MM.1S (cell line): ENCODE data around the gene C2orf42.
A peak's percentile ranks its signal among the peaks of the same experiment; 100 is the strongest.
"Not testable (repeated sequence)": the region's sequence is repeated elsewhere in the genome, so short reads cannot be mapped to it uniquely, and the experiment has no call there.

Experiments used
- DNase-seq: peaks from one replicate; pipeline ENCODE4 v3.0.0-alpha.2; 2015
- H2AFZ ChIP-seq: fragments of 300-600 bp; sonication (generic); 2 replicates; pipeline ENCODE4 v1.6.0; 2016; ENCODE audit warnings: antibody characterized with exemption, low read length
- H3F3A ChIP-seq: fragments of 300-600 bp; sonication (generic); 2 replicates; pipeline ENCODE4 v1.6.1; 2016; ENCODE audit warnings: mild to moderate bottlenecking, antibody characterized with exemption, low read length, moderate library complexity, mixed read lengths; ENCODE audit not compliant: insufficient read depth
- H3K27ac ChIP-seq: fragments of 300-600 bp; sonication (generic); 2 replicates; pipeline ENCODE4 v1.5.1; 2016; ENCODE audit warnings: mild to moderate bottlenecking, low read length
- H3K27me3 ChIP-seq: fragments of 300-600 bp; sonication (generic); replicated peaks from 2 replicates; pipeline ENCODE4 v1.6.0; 2016; ENCODE audit warnings: low read length; ENCODE audit not compliant: insufficient read depth
- H3K36me3 ChIP-seq: fragments of 300-600 bp; sonication (generic); replicated peaks from 2 replicates; pipeline ENCODE4 v1.6.1; 2016; ENCODE audit warnings: mild to moderate bottlenecking, low read length, mixed read lengths; ENCODE audit not compliant: insufficient read depth
- H3K4me1 ChIP-seq: fragments of 300-600 bp; sonication (generic); 2 replicates; pipeline ENCODE4 v1.6.1; 2016; ENCODE audit warnings: low read length, mixed read lengths
- H3K4me2 ChIP-seq: fragments of 300-600 bp; sonication (generic); 2 replicates; pipeline ENCODE4 v1.6.0; 2016; ENCODE audit warnings: low read depth, low read length
- H3K4me3 ChIP-seq: fragments of 300-600 bp; sonication (generic); 2 replicates; pipeline ENCODE4 v1.5.1; 2016; ENCODE audit warnings: low read length, mixed read lengths
- H3K79me2 ChIP-seq: fragments of 300-600 bp; sonication (generic); 2 replicates; pipeline ENCODE4 v1.6.1; 2016; ENCODE audit warnings: mixed run types, low read length, mixed read lengths
- H3K9ac ChIP-seq: fragments of 300-600 bp; sonication (generic); 2 replicates; pipeline ENCODE4 v1.6.1; 2016; ENCODE audit warnings: low read length, mixed read lengths
- H3K9me2 ChIP-seq: fragments of 300-600 bp; sonication (generic); replicated peaks from 2 replicates; pipeline ENCODE4 v1.6.1; 2016; ENCODE audit warnings: mild to moderate bottlenecking, low read length, mixed read lengths; ENCODE audit not compliant: insufficient read depth
- H3K9me3 ChIP-seq: fragments of 300-600 bp; sonication (generic); replicated peaks from 2 replicates; pipeline ENCODE4 v1.6.1; 2016; ENCODE audit warnings: mild to moderate bottlenecking, low read length, mixed read lengths; ENCODE audit not compliant: insufficient read depth
- H4K20me1 ChIP-seq: fragments of 300-600 bp; sonication (generic); 2 replicates; pipeline ENCODE4 v1.6.1; 2016; ENCODE audit warnings: mild to moderate bottlenecking, low read length, moderate library complexity, mixed read lengths; ENCODE audit not compliant: insufficient read depth
- CTCF ChIP-seq: fragments of 300-600 bp; sonication (generic); IDR thresholded peaks from 2 replicates; pipeline ENCODE4 v1.5.1; 2016; ENCODE audit warnings: antibody characterized with exemption, low read length, mixed read lengths
- EZH2 ChIP-seq: fragments of 300-600 bp; sonication (generic); optimal IDR thresholded peaks from 2 replicates; pipeline ENCODE3; 2017; ENCODE audit warnings: low read depth, mild to moderate bottlenecking, antibody characterized with exemption, low read length, mixed read lengths
- EZH2phosphoT487 ChIP-seq: fragments of 300-600 bp; sonication (generic); IDR thresholded peaks from 2 replicates; pipeline ENCODE4 v1.6.1; 2018; ENCODE audit warnings: antibody characterized with exemption, low read length

C2orf42 gene

GRCh38 chr2:70173520-70173919, 17.3 kb downstream of the C2orf42 start:
- no peaks in the 10 kb centered on the region for H3K36me3 ChIP-seq
- TF ChIP-seq EZH2phosphoT487 (no peak), CTCF (no peak), EZH2 (no peak)

GRCh38 chr2:70169654-70170245, 21.1 kb downstream of the C2orf42 start:
- H3K9ac ChIP-seq, H3F3A ChIP-seq, H3K27ac ChIP-seq, H3K4me1 ChIP-seq, H2AFZ ChIP-seq, H3K79me2 ChIP-seq, H3K9me2 ChIP-seq, H4K20me1 ChIP-seq, H3K27me3 ChIP-seq, H3K36me3 ChIP-seq, H3K4me3 ChIP-seq, H3K4me2 ChIP-seq, DNase-seq, H3K9me3 ChIP-seq: not testable (repeated sequence)

More at GRCh38 chr2:70173520-70173919, 17.3 kb downstream of the C2orf42 start:
- Histone ChIP-seq H3K9me2 (no peaks in the 10 kb centered on the region), H3K27me3 (no peaks in the 10 kb centered on the region), H2AFZ (no peak overlapping the region), H3K4me2 (no peak overlapping the region), H3K4me1 (no peaks in the 10 kb centered on the region), H3K79me2 (no peaks in the 10 kb centered on the region), H4K20me1 (no peaks in the 10 kb centered on the region), H3F3A (no peaks in the 10 kb centered on the region), H3K4me3 (no peak overlapping the region), H3K27ac (no peak overlapping the region), H3K9me3 (no peaks in the 10 kb centered on the region), H3K9ac (no peak overlapping the region)
- no peak for DNase-seq

- no peaks in the 10 kb centered on the region for H3K27me3 ChIP-seq
- TF ChIP-seq EZH2phosphoT487 = no peak
- no peak for TF ChIP-seq EZH2
- no peak for TF ChIP-seq CTCF
- peak; percentile 91 for DNase-seq
- H3F3A ChIP-seq = peaks cover 26% of the 10 kb centered on the region
- H3K9me2 ChIP-seq = no peaks in the 10 kb centered on the region
- peak overlapping the region; percentile 83 for H3K27ac ChIP-seq
- H3K4me3 ChIP-seq = peak overlapping the region; percentile 2; the same call in 1 of the 2 replicates
- no peaks in the 10 kb centered on the region for H3K9me3 ChIP-seq
- H3K4me1 ChIP-seq = peaks cover 13% of the 10 kb centered on the region
- H3K9ac ChIP-seq = peak overlapping the region; percentile 58; the same call in 1 of the 2 replicates
- H4K20me1 ChIP-seq = no peaks in the 10 kb centered on the region
- H3K79me2 ChIP-seq = no peaks in the 10 kb centered on the region
- H2AFZ ChIP-seq = peak overlapping the region; percentile 47
- H3K4me2 ChIP-seq = peak overlapping the region; percentile 76
- 0 out of 2 replicates have a peak, but pooled peaks cover 2% of the 10 kb centered on the region for H3K36me3 ChIP-seq
These were observed 29.7 kb downstream of the C2orf42 start for GRCh38 chr2:70161069-70161534.

- Histone ChIP-seq H3K4me3 (peak overlapping the region; percentile 32), H3K79me2 (no peaks in the 10 kb centered on the region), H3F3A (peaks cover 26% of the 10 kb centered on the region), H2AFZ (peak overlapping the region; percentile 47), H3K9me2 (no peaks in the 10 kb centered on the region), H3K9ac (peak overlapping the region; percentile 58), H3K4me2 (peak overlapping the region; percentile 76), H4K20me1 (no peaks in the 10 kb centered on the region), H3K27ac (peak overlapping the region; percentile 83), H3K4me1 (peaks cover 13% of the 10 kb centered on the region), H3K9me3 (no peaks in the 10 kb centered on the region), H3K27me3 (no peaks in the 10 kb centered on the region), H3K36me3 (0 out of 2 replicates have a peak, but pooled peaks cover 2% of the 10 kb centered on the region)
- DNase-seq = peak; percentile 34
- TF ChIP-seq EZH2 (no peak), CTCF (no peak), EZH2phosphoT487 (no peak)
These were observed 30.3 kb downstream of the C2orf42 start for GRCh38 chr2:70160545-70160944.

- DNase-seq, H3K27me3 ChIP-seq, H3K27ac ChIP-seq, H3K4me2 ChIP-seq, H3K9me3 ChIP-seq, H3K79me2 ChIP-seq, H4K20me1 ChIP-seq, H3K4me1 ChIP-seq, H3K4me3 ChIP-seq, H3F3A ChIP-seq, H3K9me2 ChIP-seq, H3K9ac ChIP-seq, H3K36me3 ChIP-seq, H2AFZ ChIP-seq: not testable (repeated sequence)
These were observed 41.6 kb downstream of the C2orf42 start for GRCh38 chr2:70149130-70149686.
